H9 (cell line): ENCODE data around the gene CCR5. TPM values are rescaled to one million over a fixed set of nuclear protein-coding genes. Genes with fewer than 3 reads are reported as not detected.

Experiments used
- DNase-seq: peaks from one replicate; pipeline ENCODE4 v3.0.0-alpha.2; 2017
- H2AFZ ChIP-seq: one replicate; pipeline ENCODE4 v1.6.1; 2013; ENCODE audit warnings: mild to moderate bottlenecking, low read length, control low read depth, moderate library complexity
- H2AK5ac ChIP-seq: 2 replicates; pipeline ENCODE4 v1.6.1; 2013; ENCODE audit warnings: low read length, control low read depth, mixed read lengths; ENCODE audit not compliant: insufficient read length
- H2BK120ac ChIP-seq: one replicate; pipeline ENCODE4 v1.6.1; 2013; ENCODE audit warnings: low read depth, mild to moderate bottlenecking, low read length, control low read depth, inconsistent platforms; ENCODE audit not compliant: poor library complexity, severe bottlenecking
- H2BK12ac ChIP-seq: 2 replicates; pipeline ENCODE4 v1.6.1; 2013; ENCODE audit warnings: low read length, control low read depth, mixed read lengths, low read depth; ENCODE audit not compliant: insufficient read length
- H2BK15ac ChIP-seq: 2 replicates; pipeline ENCODE4 v1.6.1; 2013; ENCODE audit warnings: low read depth, low read length, control low read depth
- H2BK20ac ChIP-seq: one replicate; pipeline ENCODE4 v1.6.1; 2013; ENCODE audit warnings: low read depth, mild to moderate bottlenecking, low read length, control low read depth, inconsistent platforms; ENCODE audit not compliant: poor library complexity, severe bottlenecking
- H2BK5ac ChIP-seq: 2 replicates; pipeline ENCODE4 v1.6.1; 2013; ENCODE audit warnings: low read length, control low read depth, mixed read lengths; ENCODE audit not compliant: insufficient read length
- H3K14ac ChIP-seq: 2 replicates; pipeline ENCODE4 v1.6.1; 2013; ENCODE audit warnings: low read length, control low read depth; ENCODE audit not compliant: insufficient read depth
- H3K18ac ChIP-seq: 2 replicates; pipeline ENCODE4 v1.6.1; 2013; ENCODE audit warnings: low read depth, mild to moderate bottlenecking, mixed read lengths, low read length, control low read depth; ENCODE audit not compliant: insufficient read length
- H3K23ac ChIP-seq: 2 replicates; pipeline ENCODE4 v1.6.1; 2013; ENCODE audit warnings: low read length, control low read depth, mixed read lengths, low read depth; ENCODE audit not compliant: insufficient read length
- H3K23me2 ChIP-seq: 2 replicates; pipeline ENCODE4 v1.6.1; 2013; ENCODE audit warnings: low read depth, mild to moderate bottlenecking, mixed read lengths, low read length, control low read depth; ENCODE audit not compliant: insufficient read length, poor library complexity, severe bottlenecking
- H3K27ac ChIP-seq: 2 replicates; pipeline ENCODE4 v1.5.1; 2013; ENCODE audit warnings: low read length, control low read depth, mixed read lengths, low read depth; ENCODE audit not compliant: insufficient read length
- H3K27me3 ChIP-seq: 2 replicates; pipeline ENCODE4 v1.6.1; 2013; ENCODE audit warnings: low read length, control low read depth, inconsistent platforms; ENCODE audit not compliant: insufficient read depth
- H3K4ac ChIP-seq: 2 replicates; pipeline ENCODE4 v1.6.1; 2013; ENCODE audit warnings: low read depth, mild to moderate bottlenecking, control low read depth, inconsistent platforms, low read length, moderate library complexity
- H3K4me1 ChIP-seq: 2 replicates; pipeline ENCODE4 v1.6.1; 2013; ENCODE audit warnings: low read length, control low read depth, inconsistent platforms; ENCODE audit not compliant: insufficient read depth
- H3K4me2 ChIP-seq: 2 replicates; pipeline ENCODE4 v1.6.1; 2013; ENCODE audit warnings: low read length, control low read depth, mixed read lengths; ENCODE audit not compliant: insufficient read length, insufficient read depth
- H3K56ac ChIP-seq: 2 replicates; pipeline ENCODE4 v1.6.1; 2013; ENCODE audit warnings: low read depth, mild to moderate bottlenecking, mixed read lengths, low read length, control low read depth; ENCODE audit not compliant: insufficient read length
- H3K79me1 ChIP-seq: 2 replicates; pipeline ENCODE4 v1.6.1; 2013; ENCODE audit warnings: low read depth, mild to moderate bottlenecking, moderate library complexity, low read length, control low read depth, inconsistent platforms; ENCODE audit not compliant: insufficient read depth, poor library complexity, severe bottlenecking
- H3K79me2 ChIP-seq: 2 replicates; pipeline ENCODE4 v1.6.1; 2013; ENCODE audit warnings: low read length, control low read depth, inconsistent platforms; ENCODE audit not compliant: insufficient read depth
- H3K9ac ChIP-seq: 2 replicates; pipeline ENCODE4 v1.6.1; 2013; ENCODE audit warnings: low read length, control low read depth, mixed read lengths; ENCODE audit not compliant: insufficient read length; ENCODE audit errors: extremely low read depth
- H3K9me3 ChIP-seq: one replicate; pipeline ENCODE4 v1.6.1; 2013; ENCODE audit warnings: low read depth, low read length, inconsistent platforms; ENCODE audit not compliant: control insufficient read depth
- H3T11ph ChIP-seq: one replicate; pipeline ENCODE4 v1.6.1; 2013; ENCODE audit warnings: mild to moderate bottlenecking, low read length, control low read depth, inconsistent platforms
- H4K20me1 ChIP-seq: one replicate; pipeline ENCODE4 v1.6.1; 2013; ENCODE audit not compliant: control insufficient read depth, insufficient read length, insufficient read depth
- H4K5ac ChIP-seq: 2 replicates; pipeline ENCODE4 v1.6.1; 2013; ENCODE audit warnings: low read depth, mild to moderate bottlenecking, mixed read lengths, low read length, control low read depth; ENCODE audit not compliant: insufficient read length
- H4K8ac ChIP-seq: replicated peaks from 2 replicates; pipeline ENCODE4 v1.6.1; 2013; ENCODE audit warnings: low read length, control low read depth, mixed read lengths, low read depth; ENCODE audit not compliant: insufficient read length
- H4K91ac ChIP-seq: 2 replicates; pipeline ENCODE4 v1.6.1; 2013; ENCODE audit warnings: low read depth, mild to moderate bottlenecking, moderate library complexity, mixed read lengths, low read length, control low read depth; ENCODE audit not compliant: insufficient read length
- H3K27ac Mint-ChIP-seq, 3 experiments: 2 replicates in 2 of 3; 3 replicates in 1 of 3; pipeline ENCODE4 v1.8.0; 2020 to 2021; ENCODE audit warnings: mixed read lengths in 3 of 3, mild to moderate bottlenecking in 1 of 3, moderate library complexity in 1 of 3
- H3K27me3 Mint-ChIP-seq: 2 replicates; pipeline ENCODE4 v1.8.0; 2021; ENCODE audit warnings: low read depth, mild to moderate bottlenecking, moderate library complexity, mixed read lengths
- H3K36me3 Mint-ChIP-seq, 3 experiments: 2 replicates in 2 of 3; 3 replicates in 1 of 3; pipeline ENCODE4 v1.8.0; 2020 to 2021; ENCODE audit warnings: low read depth in 3 of 3, mixed read lengths in 3 of 3; ENCODE audit not compliant: insufficient read depth in 1 of 3
- H3K4me1 Mint-ChIP-seq, 2 experiments: 2 replicates each; pipeline ENCODE4 v1.8.0; 2020; ENCODE audit warnings: mixed read lengths in 2 of 2
- H3K4me3 Mint-ChIP-seq, 2 experiments: 2 replicates in 1 of 2; 3 replicates in 1 of 2; pipeline ENCODE4 v1.8.0; 2020 to 2021; ENCODE audit warnings: mild to moderate bottlenecking in 2 of 2, mixed read lengths in 2 of 2, moderate library complexity in 1 of 2
- H3K9me3 Mint-ChIP-seq, 2 experiments: 2 replicates in 1 of 2; 3 replicates in 1 of 2; pipeline ENCODE4 v1.8.0; 2020; ENCODE audit warnings: mild to moderate bottlenecking in 2 of 2, mixed read lengths in 2 of 2, moderate library complexity in 1 of 2
- WGBS: extraction: QIAGEN DNeasy Blood & Tissue Kit; methylation state at CpG from one replicate; pipeline ENCODE4 v1.1.7; 2013; ENCODE audit warnings: missing lambda C conversion rate, low lambda C conversion rate, mixed read lengths; ENCODE audit not compliant: insufficient read length; ENCODE audit errors: extremely low coverage; 5-methylcytosine and 5-hydroxymethylcytosine counted together
- total RNA-seq: library from RNA; stranded (reverse); gene quantifications from 2 replicates; pipeline ENCODE4 v1.2.1, GENCODE V29; 2021
- TF ChIP-seq, protein P1 (sequence below): fragments of 200-600 bp; sonication (generic); conservative IDR thresholded peaks from 3 replicates; pipeline ENCODE4 v1.8.0; 2021; ENCODE audit warnings: antibody characterized with exemption, mild to moderate bottlenecking

Gene CCR5
- total RNA-seq, 1 experiment from 2014 or later = not detected

GRCh38 chr3:46420931-46421330 lies 50.2 kb downstream of the CCR5 start:
- no peaks in the 10 kb centered on the region for H3K36me3 Mint-ChIP-seq
- peaks cover 20% of the 10 kb centered on the region in 2 experiments for H3K4me1 Mint-ChIP-seq
- DNase-seq = no peak
- no peak overlapping the region for H2AFZ ChIP-seq
- no CpG with 5 or more reads among the region's 2 CpGs for WGBS
- no peak overlapping the region for H3K56ac ChIP-seq
- no peak overlapping the region for H2BK5ac ChIP-seq
- H2BK20ac ChIP-seq = no peak overlapping the region
- no peak overlapping the region for H2BK120ac ChIP-seq
- TF ChIP-seq, protein P1, sequence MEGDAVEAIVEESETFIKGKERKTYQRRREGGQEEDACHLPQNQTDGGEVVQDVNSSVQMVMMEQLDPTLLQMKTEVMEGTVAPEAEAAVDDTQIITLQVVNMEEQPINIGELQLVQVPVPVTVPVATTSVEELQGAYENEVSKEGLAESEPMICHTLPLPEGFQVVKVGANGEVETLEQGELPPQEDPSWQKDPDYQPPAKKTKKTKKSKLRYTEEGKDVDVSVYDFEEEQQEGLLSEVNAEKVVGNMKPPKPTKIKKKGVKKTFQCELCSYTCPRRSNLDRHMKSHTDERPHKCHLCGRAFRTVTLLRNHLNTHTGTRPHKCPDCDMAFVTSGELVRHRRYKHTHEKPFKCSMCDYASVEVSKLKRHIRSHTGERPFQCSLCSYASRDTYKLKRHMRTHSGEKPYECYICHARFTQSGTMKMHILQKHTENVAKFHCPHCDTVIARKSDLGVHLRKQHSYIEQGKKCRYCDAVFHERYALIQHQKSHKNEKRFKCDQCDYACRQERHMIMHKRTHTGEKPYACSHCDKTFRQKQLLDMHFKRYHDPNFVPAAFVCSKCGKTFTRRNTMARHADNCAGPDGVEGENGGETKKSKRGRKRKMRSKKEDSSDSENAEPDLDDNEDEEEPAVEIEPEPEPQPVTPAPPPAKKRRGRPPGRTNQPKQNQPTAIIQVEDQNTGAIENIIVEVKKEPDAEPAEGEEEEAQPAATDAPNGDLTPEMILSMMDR = no peak
- H3K27me3 ChIP-seq = no peaks in the 10 kb centered on the region
- H3K14ac ChIP-seq = no peak overlapping the region
- no peak overlapping the region for H3K4me2 ChIP-seq
- H3K27me3 Mint-ChIP-seq = no peaks in the 10 kb centered on the region
- H3T11ph ChIP-seq = no peak overlapping the region
- H2BK15ac ChIP-seq = no peak overlapping the region
- no peak overlapping the region for H3K27ac Mint-ChIP-seq
- H4K5ac ChIP-seq = no peak overlapping the region
- no peak overlapping the region for H3K18ac ChIP-seq
- H3K79me2 ChIP-seq = no peaks in the 10 kb centered on the region
- no peak overlapping the region for H4K8ac ChIP-seq
- no peak overlapping the region for H3K9ac ChIP-seq
- H4K20me1 ChIP-seq = no peaks in the 10 kb centered on the region
- H4K91ac ChIP-seq = no peak overlapping the region
- no peak overlapping the region for H2BK12ac ChIP-seq
- no peaks in the 10 kb centered on the region for H3K79me1 ChIP-seq
- H3K23me2 ChIP-seq = no peaks in the 10 kb centered on the region
- no peak overlapping the region for H3K4me3 Mint-ChIP-seq
- H3K23ac ChIP-seq = no peak overlapping the region
- no peaks in the 10 kb centered on the region for H3K9me3 ChIP-seq
- H3K9me3 Mint-ChIP-seq = no peaks in the 10 kb centered on the region; a peak in 1 of 5 replicates
- peaks cover 4% of the 10 kb centered on the region; the same call in 1 of the 2 replicates for H3K4me1 ChIP-seq
- H2AK5ac ChIP-seq = no peak overlapping the region
- no peak overlapping the region for H3K27ac ChIP-seq
- H3K4ac ChIP-seq = no peak overlapping the region
